ENCODE data around the gene LTA.

Gene LTA

GRCh38 chr6:31530659-31531058 is 41.4 kb upstream of the LTA start:
- no peak overlapping the region for H3K27ac ChIP-seq
- TF ChIP-seq CTCF (conservative IDR thresholded peaks at IDR 0.05) (no peak), ZFX (IDR thresholded peaks at IDR 0.05) (no peak)

- no peak for TF ChIP-seq ZFX (IDR thresholded peaks at IDR 0.05)
- TF ChIP-seq CTCF (conservative IDR thresholded peaks at IDR 0.05): no peak
- no peak overlapping the region for H3K27ac ChIP-seq
Observed at GRCh38 chr6:31531162-31531561, 40.9 kb upstream of the LTA start.

- no peak overlapping the region for H3K27ac ChIP-seq
- TF ChIP-seq ZFX (IDR thresholded peaks at IDR 0.05) (no peak), CTCF (conservative IDR thresholded peaks at IDR 0.05) (no peak)
Observed at GRCh38 chr6:31531771-31532643, 40.1 kb upstream of the LTA start.

- no peak overlapping the region for H3K27ac ChIP-seq
- TF ChIP-seq CTCF (conservative IDR thresholded peaks at IDR 0.05): no peak
- TF ChIP-seq ZFX (IDR thresholded peaks at IDR 0.05): no peak
Observed at GRCh38 chr6:31532644-31533454, 39.2 kb upstream of the LTA start.

GRCh38 chr6:31533455-31533841 is 38.6 kb upstream of the LTA start:
- H3K27ac ChIP-seq: no peak overlapping the region
- no peak for TF ChIP-seq ZFX (IDR thresholded peaks at IDR 0.05)
- no peak for TF ChIP-seq CTCF (conservative IDR thresholded peaks at IDR 0.05)

- no peak for TF ChIP-seq ZFX (IDR thresholded peaks at IDR 0.05)
- TF ChIP-seq CTCF (conservative IDR thresholded peaks at IDR 0.05): no peak
- no peak overlapping the region for H3K27ac ChIP-seq
Observed at GRCh38 chr6:31534011-31534410, 38.1 kb upstream of the LTA start.

GRCh38 chr6:31534521-31535040 is 37.5 kb upstream of the LTA start:
- TF ChIP-seq ZFX (IDR thresholded peaks at IDR 0.05) (no peak), CTCF (conservative IDR thresholded peaks at IDR 0.05) (no peak)

More at GRCh38 chr6:31534521-31535040, 37.5 kb upstream of the LTA start:
- H3K27ac ChIP-seq: no peak overlapping the region
